Thoracic aorta (tissue), 2 donors: Measurements from ENCODE around the gene ZNF827. TPM values are rescaled to one million over a fixed set of nuclear protein-coding genes. Genes with fewer than 3 reads are reported as not detected.

Experiments used
- ATAC-seq: fragments of 150-250 bp; one replicate; pipeline ENCODE4 v1.8.0; 2017; ENCODE audit warnings: low read depth; ENCODE audit not compliant: insufficient number of reproducible peaks, low FRiP score
- DNase-seq: peaks from one replicate; pipeline ENCODE4 v3.0.0-alpha.2; 2020; ENCODE audit warnings: low spot score
- H3K27ac ChIP-seq, 2 donors: fragments of 200-600 bp; sonication (generic); 1 replicate in 1 of 2; 2 replicates in 1 of 2; pipeline ENCODE4 v1.5.1; 2016; ENCODE audit warnings: mild to moderate bottlenecking in 2 of 2, moderate library complexity in 2 of 2
- H3K27me3 ChIP-seq: fragments of 200-600 bp; sonication (generic); replicated peaks from 2 replicates; pipeline ENCODE4 v1.6.0; 2016; ENCODE audit warnings: mild to moderate bottlenecking; ENCODE audit not compliant: insufficient read depth
- H3K36me3 ChIP-seq: fragments of 200-600 bp; sonication (generic); one replicate; pipeline ENCODE4 v1.5.1; 2016
- H3K4me1 ChIP-seq, 2 donors: fragments of 200-600 bp; sonication (generic); 1 replicate in 1 of 2; 2 replicates in 1 of 2; pipeline versions ENCODE4 v1.5.1 to v1.6.0; 2016; ENCODE audit warnings: low read depth in 2 of 2, mild to moderate bottlenecking in 1 of 2; ENCODE audit not compliant: control insufficient read depth in 1 of 2
- H3K4me3 ChIP-seq: fragments of 200-600 bp; sonication (generic); 2 replicates; pipeline ENCODE4 v1.5.1; 2016; ENCODE audit warnings: mild to moderate bottlenecking
- H3K9me3 ChIP-seq: fragments of 200-600 bp; sonication (generic); 2 replicates; pipeline ENCODE4 v1.5.1; 2016
- total RNA-seq, 2 donors: library from RNA; depleted of rRNA; stranded (reverse); fragments of >200 nt; gene quantifications; one replicate each; pipeline versions ENCODE4 v1.1.0 to v1.2.3, GENCODE V29; 2016
- TF ChIP-seq, protein P1 (sequence below): fragments of 200-600 bp; sonication (generic); IDR thresholded peaks from one replicate; pipeline ENCODE4 v1.5.1; 2019; ENCODE audit warnings: antibody characterized with exemption

The ZNF827 gene
- total RNA-seq, 2 donors from 2014 or later = 20.2 to 41.4 TPM

DNA sequence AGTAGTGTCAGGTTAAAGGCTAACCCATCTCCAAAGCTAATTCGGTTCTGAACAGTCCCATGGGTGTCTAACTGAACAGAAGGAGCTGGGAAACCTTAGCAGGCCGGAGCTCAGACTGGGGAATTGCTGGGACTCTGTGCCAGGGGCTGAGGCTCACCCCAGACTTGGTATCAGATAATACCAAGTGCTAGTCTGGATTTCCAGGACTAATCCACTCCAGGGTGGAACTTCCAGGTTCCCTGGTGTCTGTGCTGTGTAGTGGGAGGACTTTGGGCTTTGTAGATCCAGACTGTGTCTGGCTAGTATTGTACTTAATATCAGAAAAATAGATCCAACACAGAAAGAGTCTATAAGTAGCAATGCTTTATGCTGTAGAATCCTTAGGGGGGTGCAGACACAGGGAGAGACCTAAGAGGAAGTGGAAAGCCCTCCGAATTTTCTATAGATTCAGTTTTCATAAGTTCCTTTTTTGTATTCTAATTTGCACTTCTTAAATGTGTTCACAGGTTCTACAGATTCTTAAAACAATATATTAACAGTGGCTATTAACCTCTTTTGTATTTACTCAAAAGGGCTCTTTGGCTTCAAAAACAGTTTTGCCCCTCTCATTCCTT lies 4.1 kb downstream of the ZNF827 start:
- Histone ChIP-seq H3K9me3 (no peaks in the 10 kb centered on the region), H3K27ac (peak overlapping the region; percentile 96 to 97), H3K4me1 (peaks cover 7 to 38% of the 10 kb centered on the region in 2 donors), H3K36me3 (no peaks in the 10 kb centered on the region), H3K4me3 (no peak overlapping the region), H3K27me3 (no peaks in the 10 kb centered on the region)
- ATAC-seq (no peak), DNase-seq (no peak)
- TF ChIP-seq, protein P1, sequence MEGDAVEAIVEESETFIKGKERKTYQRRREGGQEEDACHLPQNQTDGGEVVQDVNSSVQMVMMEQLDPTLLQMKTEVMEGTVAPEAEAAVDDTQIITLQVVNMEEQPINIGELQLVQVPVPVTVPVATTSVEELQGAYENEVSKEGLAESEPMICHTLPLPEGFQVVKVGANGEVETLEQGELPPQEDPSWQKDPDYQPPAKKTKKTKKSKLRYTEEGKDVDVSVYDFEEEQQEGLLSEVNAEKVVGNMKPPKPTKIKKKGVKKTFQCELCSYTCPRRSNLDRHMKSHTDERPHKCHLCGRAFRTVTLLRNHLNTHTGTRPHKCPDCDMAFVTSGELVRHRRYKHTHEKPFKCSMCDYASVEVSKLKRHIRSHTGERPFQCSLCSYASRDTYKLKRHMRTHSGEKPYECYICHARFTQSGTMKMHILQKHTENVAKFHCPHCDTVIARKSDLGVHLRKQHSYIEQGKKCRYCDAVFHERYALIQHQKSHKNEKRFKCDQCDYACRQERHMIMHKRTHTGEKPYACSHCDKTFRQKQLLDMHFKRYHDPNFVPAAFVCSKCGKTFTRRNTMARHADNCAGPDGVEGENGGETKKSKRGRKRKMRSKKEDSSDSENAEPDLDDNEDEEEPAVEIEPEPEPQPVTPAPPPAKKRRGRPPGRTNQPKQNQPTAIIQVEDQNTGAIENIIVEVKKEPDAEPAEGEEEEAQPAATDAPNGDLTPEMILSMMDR = no peak

DNA sequence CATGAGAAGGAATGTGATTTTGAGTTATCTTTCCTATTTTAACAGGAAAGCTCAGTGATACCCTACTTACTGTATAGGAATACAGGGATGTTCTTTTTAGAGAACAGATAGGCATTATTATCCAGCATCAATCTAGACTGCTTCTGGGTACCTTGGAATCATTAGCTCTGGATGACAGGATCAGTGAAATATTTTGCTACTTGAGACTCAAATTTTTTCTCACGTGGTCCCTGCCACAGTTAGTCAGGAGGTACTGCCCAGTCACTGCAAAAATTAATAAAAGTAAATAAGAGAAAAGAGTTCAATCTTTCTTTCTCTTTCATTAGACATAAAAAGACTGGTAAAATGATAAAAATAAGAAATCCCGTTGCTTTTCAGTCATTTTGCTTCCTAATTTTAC lies 5.5 kb downstream of the ZNF827 start:
- DNase-seq (no peak), ATAC-seq (no peak)
- Histone ChIP-seq H3K4me3 (no peak overlapping the region), H3K27me3 (no peaks in the 10 kb centered on the region), H3K36me3 (no peaks in the 10 kb centered on the region), H3K4me1 (peaks cover 7 to 35% of the 10 kb centered on the region in 2 donors), H3K27ac (no peak overlapping the region), H3K9me3 (no peaks in the 10 kb centered on the region)
- TF ChIP-seq, protein P1 = no peak

DNA sequence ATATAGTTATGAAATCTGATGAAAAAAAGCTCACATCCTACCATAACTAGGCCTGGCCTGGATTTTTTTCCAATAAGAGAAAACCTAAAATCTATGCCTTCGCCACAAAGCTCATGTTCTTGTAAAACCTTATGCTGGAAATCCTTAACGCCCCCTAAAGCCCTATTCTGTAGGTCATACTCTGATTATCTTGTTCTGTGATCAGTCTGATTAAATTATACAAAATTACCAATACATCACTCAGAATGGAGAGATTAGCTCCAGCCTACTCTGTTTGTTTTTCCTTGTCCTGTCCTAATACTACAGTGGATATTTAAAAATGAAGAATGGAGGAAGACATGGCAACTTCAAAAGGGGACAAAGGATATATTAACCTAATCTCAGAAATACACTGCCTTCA lies 7.2 kb downstream of the ZNF827 start:
- H3K9me3 ChIP-seq = no peaks in the 10 kb centered on the region
- H3K4me3 ChIP-seq = no peak overlapping the region
- TF ChIP-seq, protein P1 = no peak
- no peaks in the 10 kb centered on the region for H3K27me3 ChIP-seq
- no peaks in the 10 kb centered on the region for H3K36me3 ChIP-seq
- H3K27ac ChIP-seq = no peak overlapping the region
- DNase-seq (no peak), ATAC-seq (no peak)
- peaks cover 7 to 40% of the 10 kb centered on the region in 2 donors for H3K4me1 ChIP-seq

DNA sequence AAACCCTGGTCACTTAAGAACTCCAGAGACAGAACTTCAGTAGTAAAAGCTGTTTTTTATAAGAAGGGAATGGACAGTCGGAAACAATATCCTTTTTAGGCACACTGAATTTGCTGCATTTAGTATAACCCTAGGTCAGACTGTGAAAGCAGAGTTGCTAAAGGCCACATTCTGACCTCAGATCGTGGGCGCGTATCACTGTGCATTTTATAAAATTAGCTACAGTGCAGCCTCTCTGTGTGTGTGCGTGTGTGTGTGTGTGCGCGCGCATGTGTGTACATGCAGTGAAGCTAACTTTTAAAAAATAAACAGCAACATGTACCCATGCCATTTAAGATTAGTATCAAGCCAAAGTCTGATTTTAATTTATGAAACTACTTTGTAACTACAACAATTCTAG lies 8.0 kb downstream of the ZNF827 start:
- TF ChIP-seq, protein P1 = no peak
- ATAC-seq (no peak), DNase-seq (no peak)
- Histone ChIP-seq H3K27ac (no peak overlapping the region), H3K9me3 (no peaks in the 10 kb centered on the region), H3K27me3 (no peaks in the 10 kb centered on the region), H3K4me3 (no peak overlapping the region), H3K36me3 (no peaks in the 10 kb centered on the region), H3K4me1 (peaks cover 6 to 39% of the 10 kb centered on the region in 2 donors)

DNA sequence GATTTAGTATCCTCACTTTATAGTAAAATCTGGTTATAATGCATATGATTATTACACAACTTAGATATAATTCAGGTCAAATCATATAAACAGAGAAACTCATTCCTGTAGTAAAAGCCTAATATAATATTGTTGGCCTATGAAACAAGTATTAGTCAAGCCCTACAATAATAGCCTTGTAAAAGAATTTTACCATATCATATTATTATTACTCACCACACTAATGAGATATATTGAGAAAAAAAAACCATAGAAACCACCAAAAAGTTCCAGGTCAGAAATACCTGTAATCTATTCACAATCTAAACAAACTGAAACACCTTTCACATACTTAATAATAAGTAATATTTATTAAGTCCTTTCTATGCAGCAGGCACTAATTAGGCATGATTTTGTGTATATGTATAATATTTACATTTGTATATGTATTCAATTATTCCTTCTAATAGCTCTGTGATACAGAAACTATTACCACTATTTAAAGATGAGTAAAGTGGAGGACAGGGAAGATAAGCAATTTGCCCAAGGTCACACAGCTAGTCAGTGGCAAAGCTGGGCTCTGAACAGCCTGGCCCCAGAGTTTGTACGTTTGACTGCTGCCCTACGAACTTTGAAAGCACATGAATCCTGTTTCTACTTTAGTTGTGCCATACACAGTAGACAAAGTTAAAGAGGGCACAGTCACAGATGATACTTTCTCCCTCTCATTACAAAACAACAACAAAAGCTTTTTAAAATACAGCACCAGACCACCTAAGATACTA lies 9.0 kb downstream of the ZNF827 start:
- Histone ChIP-seq H3K27ac (no peak overlapping the region), H3K27me3 (no peaks in the 10 kb centered on the region), H3K36me3 (no peaks in the 10 kb centered on the region), H3K4me3 (no peak overlapping the region), H3K4me1 (peaks cover 0 to 29% of the 10 kb centered on the region in 2 donors), H3K9me3 (no peaks in the 10 kb centered on the region)
- TF ChIP-seq, protein P1 = no peak
- DNase-seq = no peak
- ATAC-seq = no peak
